GM19452 (cell line): Measurements from ENCODE around the gene RBM23.
A peak's percentile ranks its signal among the peaks of the same experiment; 100 is the strongest.
"Not testable (repeated sequence)": the region's sequence is repeated elsewhere in the genome, so short reads cannot be mapped to it uniquely, and the experiment has no call there.

Source experiments
- ATAC-seq: cut with Tn5 transposase; IDR thresholded peaks from one replicate; pipeline ENCODE4 v1.9.1; 2021; ENCODE audit not compliant: unreplicated experiment

Gene RBM23

GRCh38 chr14:22865424-22866405 lies 53.2 kb downstream of the RBM23 start:
- ATAC-seq = no peak

- no peak for ATAC-seq
Observed at GRCh38 chr14:22864979-22865378, 54.0 kb downstream of the RBM23 start.

- ATAC-seq = no peak
Observed at GRCh38 chr14:22861651-22862050, 57.3 kb downstream of the RBM23 start.

GRCh38 chr14:22860377-22860776 lies 58.6 kb downstream of the RBM23 start:
- not testable (repeated sequence) for ATAC-seq

- ATAC-seq = no peak
Observed at GRCh38 chr14:22856428-22856827, 62.5 kb downstream of the RBM23 start.

DNA sequence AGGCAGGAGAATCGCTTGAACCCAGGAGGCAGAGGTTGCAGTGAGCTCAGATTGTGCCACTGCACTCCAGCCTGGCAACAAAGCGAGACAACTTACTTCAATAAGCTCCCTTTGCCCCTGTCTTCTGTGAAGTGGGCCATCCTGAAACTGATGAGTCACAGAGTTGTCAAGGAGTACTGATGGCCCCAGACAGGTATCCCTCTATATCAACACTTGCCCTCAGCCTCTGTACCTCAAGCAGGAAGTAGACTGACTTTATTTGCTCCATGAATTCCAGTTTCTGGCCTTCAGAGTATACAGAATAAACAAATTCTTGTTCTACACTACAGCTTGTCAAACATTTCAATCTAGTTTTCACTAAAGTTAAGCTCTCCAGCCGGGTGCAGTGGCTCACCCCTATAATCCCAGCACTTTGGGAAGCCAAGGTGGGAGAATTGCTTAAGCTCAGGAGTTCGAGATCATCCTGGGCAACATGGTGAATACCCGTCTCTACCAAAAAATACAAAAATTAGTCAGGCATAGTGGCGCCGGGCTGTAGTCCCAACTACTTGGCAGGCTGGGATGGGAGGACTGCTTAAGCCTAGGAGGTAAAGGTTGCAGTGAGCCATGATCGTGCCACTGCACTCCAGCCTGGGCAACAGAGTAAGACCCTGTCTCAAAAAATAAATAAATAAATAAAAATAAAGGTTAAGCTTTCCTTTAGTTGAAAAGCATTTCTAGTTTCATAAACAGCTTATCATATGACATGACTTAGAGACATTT lies 63.8 kb downstream of the RBM23 start:
- no peak for ATAC-seq

DNA sequence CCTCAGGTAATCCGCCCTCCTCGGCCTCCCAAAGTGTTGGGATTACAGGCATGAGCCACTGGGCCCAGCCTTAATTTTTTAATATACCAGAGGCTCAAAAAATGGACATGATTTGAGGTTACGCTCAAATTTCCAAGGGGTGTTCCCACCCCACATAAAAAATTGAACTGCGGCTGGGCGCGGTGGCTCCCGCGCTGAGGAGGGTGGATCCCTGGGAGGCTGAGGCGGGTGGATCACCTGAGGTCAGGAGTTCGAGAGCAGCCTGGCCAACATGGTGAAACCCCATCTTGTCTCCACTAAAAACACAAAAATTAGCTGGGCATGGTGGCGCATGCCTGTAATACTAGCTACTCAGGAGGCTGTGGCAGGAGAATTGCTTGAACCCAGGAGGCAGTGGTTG lies 64.7 kb downstream of the RBM23 start:
- not testable (repeated sequence) for ATAC-seq

- ATAC-seq = peak; percentile 75
Observed at GRCh38 chr14:22852940-22853767, 65.8 kb downstream of the RBM23 start.

- no peak for ATAC-seq
Observed at GRCh38 chr14:22852599-22852939, 66.4 kb downstream of the RBM23 start.

DNA sequence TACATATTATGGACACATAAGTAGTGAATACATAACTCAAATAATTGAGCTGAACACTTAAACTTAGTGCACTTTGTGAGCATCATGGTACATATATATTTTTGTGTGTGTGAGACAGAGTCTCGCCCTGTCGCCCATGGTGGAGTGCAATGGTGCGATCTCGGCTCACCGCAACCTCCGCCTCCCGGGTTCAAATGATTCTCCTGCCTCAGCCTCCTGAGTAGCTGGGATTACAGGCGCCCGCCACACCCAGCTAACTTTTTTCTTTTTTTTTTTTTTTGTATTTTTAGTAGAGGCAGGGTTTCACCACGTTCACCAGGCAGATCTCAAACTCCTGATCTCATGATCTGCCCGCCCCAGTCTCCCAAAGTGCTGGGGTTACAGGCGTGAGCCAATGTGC lies 66.8 kb downstream of the RBM23 start:
- ATAC-seq = not testable (repeated sequence)

GRCh38 chr14:22850944-22851764 lies 67.8 kb downstream of the RBM23 start:
- ATAC-seq = no peak

GRCh38 chr14:22849212-22849819 lies 69.6 kb downstream of the RBM23 start:
- no peak for ATAC-seq

GRCh38 chr14:22848351-22849164 lies 70.4 kb downstream of the RBM23 start:
- no peak for ATAC-seq

- ATAC-seq = no peak
Observed at GRCh38 chr14:22847661-22848341, 71.1 kb downstream of the RBM23 start.

DNA sequence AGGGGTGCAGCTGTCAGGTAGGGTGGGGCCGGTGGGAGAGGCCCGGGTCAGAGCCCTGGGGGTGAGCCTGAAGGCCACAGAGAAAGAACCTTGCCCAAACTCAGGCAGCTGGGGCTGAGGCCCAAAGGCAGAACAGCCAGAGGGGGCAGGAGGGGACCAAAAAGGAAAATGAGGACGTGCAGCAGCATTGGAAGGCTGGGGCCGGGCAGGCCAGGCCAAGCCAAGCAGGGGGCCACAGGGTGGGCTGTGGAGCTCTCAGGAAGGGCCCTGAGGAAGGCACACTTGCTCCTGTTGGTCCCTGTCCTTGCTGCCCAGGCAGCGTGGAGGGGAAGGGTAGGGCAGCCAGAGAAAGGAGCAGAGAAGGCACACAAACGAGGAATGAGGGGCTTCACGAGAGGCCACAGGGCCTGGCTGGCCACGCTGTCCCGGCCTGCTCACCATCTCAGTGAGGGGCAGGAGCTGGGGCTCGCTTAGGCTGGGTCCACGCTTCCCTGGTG lies 72.1 kb downstream of the RBM23 start:
- no peak for ATAC-seq

- ATAC-seq = no peak
Observed at GRCh38 chr14:22845821-22846625, 72.9 kb downstream of the RBM23 start.

GRCh38 chr14:22845103-22845394 lies 73.9 kb downstream of the RBM23 start:
- ATAC-seq = no peak
